Activated CD4-positive, alpha-beta T cell treated with anti-CD3 and anti-CD28 coated beads for 4 hours (primary cell): ENCODE measurements around the gene PPP2R1A.
A peak's percentile ranks its signal among the peaks of the same experiment; 100 is the strongest.
"Not testable (repeated sequence)": the region's sequence is repeated elsewhere in the genome, so short reads cannot be mapped to it uniquely, and the experiment has no call there.

ENCODE experiments used
- DNase-seq, 2 donors: peaks; one replicate each; pipeline ENCODE4 v3.0.0-alpha.2; 2020

PPP2R1A gene

GRCh38 chr19:52258426-52258825 is 68.6 kb downstream of the PPP2R1A start:
- DNase-seq = no peak

GRCh38 chr19:52265556-52265955 is 75.7 kb downstream of the PPP2R1A start:
- not testable (repeated sequence) for DNase-seq

GRCh38 chr19:52269338-52270261 is 79.7 kb downstream of the PPP2R1A start, which contains the start of gene ZNF766:
ZNF766 (plus strand) TSS chr19:52269587; CDS start chr19:52269614, 27 bp downstream.
- peak; percentile 94 to 97 for DNase-seq

DNA sequence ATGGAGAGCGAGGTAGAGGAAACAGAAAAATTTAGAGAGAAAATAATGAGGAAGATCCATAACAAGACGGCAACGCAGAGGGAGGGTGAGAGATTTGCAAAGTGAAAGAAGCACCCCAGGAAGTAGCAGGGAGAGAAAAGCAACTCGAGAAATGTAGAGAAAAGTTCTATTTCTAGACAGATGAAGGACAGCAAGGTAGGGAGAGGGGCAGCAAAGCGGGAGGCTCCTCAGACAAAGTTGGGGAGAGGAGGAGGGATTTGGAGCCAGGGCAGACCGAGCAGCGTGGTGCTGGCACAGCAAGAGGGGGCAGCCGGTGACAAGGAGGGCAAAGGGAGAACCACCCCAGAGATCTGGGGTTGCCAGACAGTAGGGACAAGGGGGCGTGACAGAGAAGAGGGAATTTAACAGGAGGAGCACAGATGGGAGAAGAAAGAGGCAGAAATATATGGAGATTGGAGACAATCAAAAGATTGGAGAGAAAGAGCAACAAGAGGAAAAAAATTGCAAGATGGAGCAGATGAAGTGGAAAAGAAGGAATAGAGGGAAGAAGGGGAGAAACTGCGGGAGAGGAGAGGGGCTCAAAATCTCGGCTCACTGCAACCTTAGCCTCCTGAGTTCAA is 80.5 kb downstream of the PPP2R1A start:
- DNase-seq = peak; percentile 3 to 4

GRCh38 chr19:52273301-52273700 is 83.4 kb downstream of the PPP2R1A start:
- DNase-seq = no peak

GRCh38 chr19:52274191-52274590 is 84.3 kb downstream of the PPP2R1A start:
- no peak for DNase-seq

GRCh38 chr19:52275988-52276387 is 86.1 kb downstream of the PPP2R1A start:
- no peak for DNase-seq

GRCh38 chr19:52277471-52277870 is 87.6 kb downstream of the PPP2R1A start:
- no peak for DNase-seq
